HG03175 (cell line): Measurements from ENCODE around the gene SH2D1B.
"Not testable (repeated sequence)": the region's sequence is repeated elsewhere in the genome, so short reads cannot be mapped to it uniquely, and the experiment has no call there.

Source experiments
- ATAC-seq: cut with Tn5 transposase; IDR thresholded peaks from one replicate; pipeline ENCODE4 v1.9.1; 2021; ENCODE audit warnings: mild to moderate bottlenecking, moderate library complexity; ENCODE audit not compliant: unreplicated experiment

The SH2D1B gene

GRCh38 chr1:162412002-162412401 is at the start of gene SH2D1B:
TSS of gene SH2D1B (minus strand) at chr1:162412136. CDS start at chr1:162412016, 120 bp downstream.
- ATAC-seq: no peak

DNA sequence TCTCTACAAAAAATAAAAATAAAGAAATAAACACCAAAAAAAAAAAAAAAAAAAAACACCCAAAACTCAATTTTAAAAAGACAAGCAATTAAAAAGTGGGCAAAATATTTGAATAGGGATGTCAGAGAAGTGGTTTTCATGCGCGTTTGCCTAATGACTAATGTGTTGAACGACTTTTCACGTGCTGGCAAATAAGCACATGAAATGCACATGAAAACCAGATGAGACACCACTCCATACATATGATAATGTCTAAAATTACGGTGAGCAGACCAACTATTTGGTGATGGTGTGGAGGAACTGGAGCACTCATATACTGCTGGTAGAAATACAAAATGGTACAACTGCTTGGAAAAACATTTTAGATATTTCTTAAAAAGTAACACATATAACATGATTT is 46.3 kb upstream of the SH2D1B start:
- no peak for ATAC-seq

- no peak for ATAC-seq
Observed at GRCh38 chr1:162456323-162456722, 44.4 kb upstream of the SH2D1B start.

DNA sequence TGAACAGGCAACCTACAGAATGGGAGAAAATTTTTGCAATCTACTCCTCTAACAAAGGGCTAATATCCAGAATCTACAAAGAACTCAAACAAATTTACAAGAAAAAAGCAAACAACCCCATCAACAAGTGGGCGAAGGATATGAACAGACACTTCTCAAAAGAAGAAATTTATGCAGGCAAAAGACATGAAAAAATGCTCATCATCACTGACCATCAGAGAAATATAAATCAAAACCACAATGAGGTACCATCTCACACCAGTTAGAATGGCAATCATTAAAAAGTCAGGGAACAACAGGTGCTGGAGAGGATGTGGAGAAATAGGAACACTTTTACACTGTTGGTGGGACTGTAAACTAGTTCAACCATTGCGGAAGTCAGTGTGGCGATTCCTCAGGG is 42.4 kb upstream of the SH2D1B start:
- ATAC-seq: not testable (repeated sequence)

DNA sequence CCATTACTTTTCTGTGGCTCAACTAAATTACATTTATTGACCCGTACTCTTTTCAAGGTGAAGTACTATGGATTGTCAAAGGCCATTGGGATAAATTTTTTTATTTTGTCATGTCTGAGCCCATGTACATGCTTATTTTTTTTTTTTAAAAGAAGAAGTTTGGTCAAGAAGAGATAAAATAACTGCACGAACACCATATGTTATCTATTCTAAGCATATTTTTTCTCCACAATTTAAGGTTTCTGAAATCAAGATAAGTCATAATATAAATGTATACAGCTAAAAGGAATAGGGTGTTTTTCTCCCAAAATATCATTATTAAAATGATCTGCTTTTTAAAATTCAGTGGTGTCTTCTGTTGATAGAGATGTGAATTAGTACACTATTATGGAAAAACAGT is 35.0 kb upstream of the SH2D1B start:
- no peak for ATAC-seq

GRCh38 chr1:162444903-162445302 is 33.0 kb upstream of the SH2D1B start:
- ATAC-seq: no peak

DNA sequence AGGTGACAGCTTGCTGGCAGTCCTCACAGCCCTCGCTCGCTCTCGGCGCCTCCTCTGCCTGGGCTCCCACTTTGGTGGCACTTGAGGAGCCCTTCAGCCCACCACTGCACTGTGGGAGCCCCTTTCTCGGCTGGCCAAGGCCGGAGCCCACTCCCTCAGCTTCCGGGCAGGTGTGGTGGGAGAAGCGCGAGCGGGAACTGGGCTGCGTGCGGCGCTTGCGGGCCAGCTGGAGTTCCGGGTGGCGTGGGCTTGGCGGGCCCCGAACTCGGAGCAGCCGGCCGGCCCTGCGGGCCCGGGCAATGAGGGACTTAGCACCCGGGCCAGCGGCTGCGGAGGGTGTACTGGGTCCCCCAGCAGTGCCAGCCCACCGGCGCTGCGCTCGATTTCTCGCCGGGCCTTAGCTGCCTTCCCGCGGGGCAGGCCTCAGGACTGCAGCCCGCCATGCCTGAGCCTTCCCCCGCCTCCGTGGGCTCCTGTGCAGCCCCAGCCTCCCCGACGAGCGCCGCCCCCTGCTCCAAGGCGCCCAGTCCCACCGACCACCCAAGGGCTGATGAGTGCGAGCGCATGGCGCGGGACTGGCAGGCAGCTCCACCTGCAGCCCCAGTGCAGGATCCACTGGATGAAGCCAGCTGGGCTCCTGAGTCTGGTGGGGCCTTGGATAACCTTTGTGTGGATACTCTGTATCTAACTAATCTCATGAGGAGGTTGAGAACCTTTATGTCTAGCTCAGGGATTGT is 21.2 kb upstream of the SH2D1B start:
- ATAC-seq: not testable (repeated sequence)

DNA sequence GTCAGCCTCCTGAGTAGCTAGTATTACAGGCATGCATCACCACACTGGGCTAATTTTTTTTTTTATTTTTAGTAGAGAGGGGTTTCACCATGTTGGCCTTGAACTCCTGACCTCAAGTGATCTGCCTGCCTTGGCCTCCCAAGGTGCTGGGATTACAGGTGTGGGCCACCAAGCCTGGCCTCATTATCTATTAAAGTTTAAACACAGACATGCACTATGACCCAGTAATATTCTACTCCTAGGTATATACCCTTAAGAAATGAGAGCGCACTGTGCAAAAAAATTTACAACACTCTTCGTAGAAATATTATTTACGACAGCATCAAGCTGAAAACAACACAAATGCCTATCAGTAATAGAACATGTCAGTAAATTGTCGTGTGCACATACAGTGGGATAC is 18.6 kb upstream of the SH2D1B start:
- ATAC-seq: no peak

DNA sequence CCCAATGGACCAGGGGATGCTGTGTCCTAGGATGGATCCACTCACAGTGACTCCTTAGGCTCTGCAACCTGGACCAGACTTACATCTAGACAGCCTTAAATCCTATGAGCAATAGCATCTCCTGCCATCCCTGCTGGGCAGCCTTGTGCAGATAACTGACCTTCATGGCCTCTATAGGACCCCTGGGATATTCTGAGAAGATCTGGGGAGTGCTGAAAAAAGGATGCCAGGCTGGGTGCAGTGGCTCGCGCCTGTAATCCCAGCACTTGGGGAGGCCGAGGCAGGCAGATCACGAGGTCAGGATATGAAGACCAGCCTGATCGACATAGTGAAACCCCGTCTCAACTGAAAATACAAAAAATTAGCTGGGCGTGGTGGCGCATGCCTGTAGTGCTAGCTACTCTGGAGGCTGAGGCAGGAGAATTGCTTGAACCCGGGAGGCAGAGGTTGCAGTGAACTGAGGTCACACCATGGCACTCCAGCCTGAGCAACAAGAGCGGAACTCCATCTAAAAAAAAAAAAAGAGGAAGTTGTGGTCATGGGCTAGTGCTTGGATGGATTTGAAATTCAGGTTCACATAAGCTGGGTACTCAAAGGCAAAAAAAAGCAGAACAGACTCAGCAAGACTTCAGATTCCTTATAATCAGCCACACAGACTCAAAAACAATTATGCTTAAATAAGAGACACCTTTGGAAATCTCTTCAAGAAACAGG is 10.9 kb upstream of the SH2D1B start:
- no peak for ATAC-seq

DNA sequence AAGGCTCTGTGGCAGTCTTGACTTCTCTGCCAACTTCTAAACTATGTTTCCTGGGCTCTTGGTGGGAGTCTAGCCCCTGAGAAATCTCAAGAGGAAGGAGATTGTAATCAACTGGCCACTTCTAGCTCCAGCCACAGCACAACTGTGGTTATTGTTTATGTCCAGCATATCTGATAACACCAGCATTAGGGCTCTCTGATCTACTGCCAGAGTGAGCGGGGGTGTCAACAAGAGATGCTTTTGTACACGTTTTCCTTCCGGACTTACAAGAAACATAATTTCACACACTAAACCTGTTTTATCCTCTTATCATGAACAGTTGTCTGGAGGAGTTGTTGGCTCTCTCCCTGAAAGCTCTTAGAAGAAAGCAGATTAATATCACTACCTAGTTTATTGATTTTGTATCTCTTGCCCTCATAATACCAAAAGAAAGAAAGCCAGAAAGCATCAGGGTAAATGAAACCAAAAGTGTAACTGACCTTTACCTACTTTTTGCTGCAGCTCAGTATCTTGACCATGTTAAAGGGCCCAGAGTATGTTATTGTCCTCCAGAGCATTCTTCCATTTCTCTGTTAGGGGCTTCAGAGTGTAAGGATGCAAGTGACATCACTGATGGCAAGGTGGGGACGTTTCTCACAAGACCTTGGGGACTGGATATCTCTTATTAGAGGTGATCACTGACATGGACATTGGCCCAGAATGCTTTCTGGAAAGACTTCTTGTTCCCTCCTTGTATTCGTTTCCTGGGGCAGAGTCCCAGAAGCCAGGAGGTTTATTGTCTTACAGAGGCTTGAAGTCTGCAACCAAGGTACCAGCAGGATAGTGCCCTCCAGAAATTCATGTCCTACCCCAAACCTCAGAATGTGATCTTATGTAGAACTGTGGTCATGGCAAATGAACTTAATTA is 9.6 kb upstream of the SH2D1B start:
- no peak for ATAC-seq

DNA sequence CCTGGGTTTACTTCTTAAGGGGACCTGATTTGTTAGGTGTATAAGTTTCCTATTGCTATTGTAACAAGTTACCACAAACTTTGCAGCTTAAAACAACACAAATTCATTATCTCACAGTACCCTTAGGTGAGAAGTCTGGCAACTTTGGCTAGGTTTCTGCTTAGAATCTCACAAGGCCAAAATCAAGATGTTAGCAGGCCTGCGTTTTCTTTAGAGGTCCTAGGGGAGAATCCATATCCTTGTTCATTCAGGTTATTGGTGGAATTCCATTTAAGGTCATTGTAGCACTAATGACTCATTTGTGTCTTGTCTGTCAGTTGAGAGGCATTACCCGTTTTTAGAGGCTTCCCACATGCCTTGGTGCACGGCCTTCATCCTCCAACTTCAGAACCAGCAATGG is 8.2 kb upstream of the SH2D1B start:
- no peak for ATAC-seq

DNA sequence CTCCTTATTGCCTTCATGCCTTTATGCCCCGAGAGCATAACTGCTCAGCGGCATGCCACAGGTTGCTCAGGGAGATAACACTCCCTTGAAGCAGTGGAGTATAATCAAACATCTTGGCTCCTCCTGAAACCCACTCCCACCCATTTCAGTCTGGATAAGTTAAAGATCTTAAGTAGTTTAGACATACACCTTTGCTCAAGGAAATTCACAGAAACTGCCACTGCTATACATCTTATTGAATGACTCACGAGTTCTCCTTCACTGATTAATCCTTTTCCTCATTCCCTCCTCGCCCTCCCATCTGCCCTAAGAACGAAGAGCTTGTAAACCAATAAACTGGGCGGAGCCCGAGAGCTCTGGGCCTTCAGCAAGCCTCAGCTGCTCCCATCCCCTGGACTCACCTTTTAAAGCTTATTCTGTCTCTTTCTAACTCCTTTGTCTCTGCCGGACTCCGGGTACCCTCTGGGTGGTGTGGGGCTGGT is 7.6 kb upstream of the SH2D1B start:
- ATAC-seq: not testable (repeated sequence)

DNA sequence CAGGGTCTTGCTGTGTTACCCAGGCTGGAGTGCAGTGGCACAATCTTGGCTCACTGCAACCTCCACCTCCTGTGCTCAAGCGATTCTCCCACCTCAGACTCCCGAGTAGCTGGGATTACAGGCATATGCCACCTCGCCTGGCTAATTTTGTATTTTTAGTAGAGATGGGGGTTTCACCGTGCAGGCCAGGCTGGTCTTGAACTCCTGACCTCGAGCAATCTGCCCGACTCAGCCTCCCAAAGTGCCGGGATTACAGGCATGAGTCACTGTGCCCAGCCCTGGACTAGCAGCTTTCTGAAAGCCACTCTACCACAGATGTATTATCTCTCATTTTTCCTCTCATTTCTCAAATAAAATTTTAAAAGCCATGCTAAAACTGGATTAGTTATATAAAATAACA is 6.6 kb upstream of the SH2D1B start:
- ATAC-seq: not testable (repeated sequence)

GRCh38 chr1:162417650-162418049 is 5.7 kb upstream of the SH2D1B start:
- no peak for ATAC-seq

GRCh38 chr1:162416909-162417308 is 5.0 kb upstream of the SH2D1B start:
- no peak for ATAC-seq

DNA sequence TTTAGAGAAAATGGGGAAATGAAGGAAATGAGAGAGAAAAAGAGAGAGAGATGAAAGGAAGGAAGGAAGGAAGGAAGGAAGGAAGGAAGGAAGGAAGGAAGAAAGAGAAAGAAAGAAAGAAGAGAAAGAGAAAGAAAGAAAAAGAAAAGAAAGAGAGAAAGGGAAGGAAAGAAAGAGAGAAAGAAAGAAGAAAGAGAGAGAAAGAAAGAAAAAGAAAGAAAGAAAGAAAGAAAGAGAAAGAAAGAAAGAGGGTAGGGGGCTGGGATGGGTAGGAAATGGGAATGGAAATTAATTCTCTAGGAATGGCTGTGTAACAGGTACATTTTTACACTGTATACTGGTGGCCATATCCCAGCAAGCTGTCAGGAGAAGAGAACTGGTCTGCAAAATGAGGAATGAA is 4.3 kb upstream of the SH2D1B start:
- ATAC-seq: no peak

- no peak for ATAC-seq
Observed at GRCh38 chr1:162407539-162407938, 4.4 kb downstream of the SH2D1B start.

GRCh38 chr1:162406811-162407210 is 5.1 kb downstream of the SH2D1B start:
- ATAC-seq: no peak

GRCh38 chr1:162405800-162406199 is 6.1 kb downstream of the SH2D1B start:
- ATAC-seq: no peak

GRCh38 chr1:162404550-162405160 is 7.3 kb downstream of the SH2D1B start:
- no peak for ATAC-seq
